Psoas muscle (tissue), 8 donors: Measurements from ENCODE around the gene HIGD2A. TPM values are rescaled to one million over a fixed set of nuclear protein-coding genes. Genes with fewer than 3 reads are reported as not detected.

Experiments
- ATAC-seq, 4 donors: fragments of 200-7000 bp; cut with Tn5 transposase; one replicate each; pipeline ENCODE4 v1.9.1; 2020; ENCODE audit warnings: moderate library complexity in 3 of 4, mild to moderate bottlenecking in 2 of 4
- DNase-seq, 2 donors: peaks; one replicate each; pipeline ENCODE4 v3.0.0-alpha.2; 2020
- H3K27ac ChIP-seq: fragments of 200-600 bp; one replicate; pipeline ENCODE4 v1.8.0; 2022
- H3K27me3 ChIP-seq, 3 donors: fragments of 200-600 bp in 1 of 3; one replicate each; pipeline versions ENCODE4 v1.6.1 to v1.8.0; 2013 to 2022; ENCODE audit warnings: low read length in 2 of 3, mild to moderate bottlenecking in 2 of 3, moderate library complexity in 1 of 3; ENCODE audit not compliant: insufficient read depth in 3 of 3
- H3K36me3 ChIP-seq, 2 donors: fragments of 200-600 bp in 1 of 2; one replicate each; pipeline versions ENCODE4 v1.6.1 to v1.8.0; 2013 to 2022; ENCODE audit warnings: low read depth in 1 of 2, mild to moderate bottlenecking in 1 of 2, moderate library complexity in 1 of 2; ENCODE audit not compliant: insufficient read depth in 1 of 2
- H3K4me1 ChIP-seq: fragments of 200-600 bp; one replicate; pipeline ENCODE4 v1.8.0; 2022
- H3K4me3 ChIP-seq: fragments of 200-600 bp; one replicate; pipeline ENCODE4 v1.8.0; 2022; ENCODE audit warnings: mild to moderate bottlenecking
- H3K9me3 ChIP-seq: fragments of 200-600 bp; one replicate; pipeline ENCODE4 v1.8.0; 2022
- WGBS, 3 donors: extraction: QIAGEN DNeasy Blood & Tissue Kit; methylation state at CpG; one replicate each; pipeline versions ENCODE4 v1.1.6 to v1.1.7; 2013; 5-methylcytosine and 5-hydroxymethylcytosine counted together
- intact Hi-C, 2 donors: fragments of 100-400 bp; cut with DNase I; formaldehyde crosslinking; loops; one replicate each; pipeline versions ENCODE4 v1.11.0 to v1.14.2; 2022
- polyA plus RNA-seq, 3 donors: library from polyadenylated mRNA; stranded (reverse); fragments of 200-250 nt; gene quantifications; one replicate each; pipeline ENCODE4 v1.2.3, GENCODE V29; 2013
- total RNA-seq, 4 donors: library from RNA; stranded (reverse); fragmentation: NEBNext Ultra II Directional in 2 of 4; extraction: Animal tissue kit (Norgen Biotek cat#: 25700) in 2 of 4; gene quantifications; one replicate each; pipeline versions ENCODE4 v1.2.1 to v1.2.4, GENCODE V29; 2021 to 2023
- TF ChIP-seq, protein P1 (sequence below): fragments of 200-600 bp; IDR thresholded peaks from one replicate; pipeline ENCODE4 v1.8.0; 2022; ENCODE audit warnings: antibody characterized with exemption
- donor health status: healthy with polysubstance abuse.
- donor health status: DM: no; HTN: no; CAD: no; lungs with moderate emphysema.
- donor health status: Bipolar disorder and iron deficiency.
- donor health status: healthy.
- donor health status: DM: yes; HTN: yes; CAD: no.
- donor health status: DM: no; HTN: no; CAD: no.
- donor health status: DM: no; HTN: no; CAD: no.
- donor health status: DM: yes; HTN: yes; CAD: no.

The HIGD2A gene
- total and polyA plus RNA-seq, 7 donors, result 181 to 429 (median 215) TPM

DNA sequence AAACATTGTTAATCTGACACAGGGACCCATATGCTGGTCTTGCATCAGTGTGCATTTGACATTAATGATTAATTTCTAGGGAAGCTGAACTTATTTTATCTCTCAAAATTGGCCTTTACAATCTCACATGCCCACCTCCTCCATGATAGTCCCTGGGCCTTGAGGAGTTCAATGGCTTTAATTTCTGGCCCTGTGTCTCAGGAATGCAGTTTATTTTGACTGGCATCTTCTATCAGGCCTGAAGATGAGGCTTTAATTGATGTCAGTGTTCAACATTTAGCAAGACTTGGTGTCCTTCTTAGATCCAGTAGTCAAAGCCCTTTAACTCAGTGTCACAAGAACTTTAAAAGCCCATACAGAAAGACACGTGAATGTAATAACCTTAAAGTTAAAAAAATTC is 38.3 kb downstream of the HIGD2A start:
- TF ChIP-seq, protein P1, sequence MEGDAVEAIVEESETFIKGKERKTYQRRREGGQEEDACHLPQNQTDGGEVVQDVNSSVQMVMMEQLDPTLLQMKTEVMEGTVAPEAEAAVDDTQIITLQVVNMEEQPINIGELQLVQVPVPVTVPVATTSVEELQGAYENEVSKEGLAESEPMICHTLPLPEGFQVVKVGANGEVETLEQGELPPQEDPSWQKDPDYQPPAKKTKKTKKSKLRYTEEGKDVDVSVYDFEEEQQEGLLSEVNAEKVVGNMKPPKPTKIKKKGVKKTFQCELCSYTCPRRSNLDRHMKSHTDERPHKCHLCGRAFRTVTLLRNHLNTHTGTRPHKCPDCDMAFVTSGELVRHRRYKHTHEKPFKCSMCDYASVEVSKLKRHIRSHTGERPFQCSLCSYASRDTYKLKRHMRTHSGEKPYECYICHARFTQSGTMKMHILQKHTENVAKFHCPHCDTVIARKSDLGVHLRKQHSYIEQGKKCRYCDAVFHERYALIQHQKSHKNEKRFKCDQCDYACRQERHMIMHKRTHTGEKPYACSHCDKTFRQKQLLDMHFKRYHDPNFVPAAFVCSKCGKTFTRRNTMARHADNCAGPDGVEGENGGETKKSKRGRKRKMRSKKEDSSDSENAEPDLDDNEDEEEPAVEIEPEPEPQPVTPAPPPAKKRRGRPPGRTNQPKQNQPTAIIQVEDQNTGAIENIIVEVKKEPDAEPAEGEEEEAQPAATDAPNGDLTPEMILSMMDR, result no peak
- Histone ChIP-seq H3K4me1 (no peaks in the 10 kb centered on the region), H3K36me3 (no peaks in the 10 kb centered on the region), H3K27ac (no peak overlapping the region), H3K27me3 (no peaks in the 10 kb centered on the region), H3K9me3 (no peaks in the 10 kb centered on the region), H3K4me3 (no peak overlapping the region)
- intact Hi-C loops, result no loop called here
- WGBS, 3 donors, result 58 to 82% (median 73%) methylated on average over 1 of the region's 1 CpG
- no peak for ATAC-seq
- DNase-seq, result no peak

DNA sequence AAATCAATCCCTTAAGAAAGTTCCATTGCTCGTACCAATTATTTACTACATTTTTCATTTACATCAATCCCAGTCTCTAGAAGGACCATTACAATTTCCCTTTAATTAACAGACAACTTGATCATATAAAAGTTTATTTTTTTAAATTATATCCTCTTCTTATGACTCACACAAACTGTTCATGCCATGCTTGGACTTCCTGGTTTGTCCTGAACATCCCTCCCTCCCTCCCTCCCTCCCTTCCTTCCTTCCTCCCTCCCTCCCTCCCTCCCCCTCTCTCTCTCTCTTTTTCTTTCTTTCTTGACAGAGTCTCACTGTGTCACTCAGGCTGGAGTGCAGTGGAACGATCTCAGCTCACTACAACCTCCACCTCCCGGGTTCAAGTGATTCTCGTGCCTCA is 39.4 kb downstream of the HIGD2A start:
- no peaks in the 10 kb centered on the region for H3K27me3 ChIP-seq
- DNase-seq (no peak), ATAC-seq (no peak)
- no peak overlapping the region for H3K4me3 ChIP-seq
- intact Hi-C loops, result no loop called here
- WGBS, 3 donors, result 68 to 81% (median 78%) methylated on average over 4 of the region's 4 CpGs
- no peaks in the 10 kb centered on the region for H3K4me1 ChIP-seq
- TF ChIP-seq, protein P1, result no peak
- H3K9me3 ChIP-seq, result no peaks in the 10 kb centered on the region
- no peaks in the 10 kb centered on the region for H3K36me3 ChIP-seq
- H3K27ac ChIP-seq, result no peak overlapping the region

GRCh38 chr5:176429972-176430371 is 41.4 kb downstream of the HIGD2A start:
- ATAC-seq, result no peak
- intact Hi-C loops, result no loop called here
- Histone ChIP-seq H3K36me3 (no peaks in the 10 kb centered on the region), H3K27ac (no peak overlapping the region), H3K4me3 (no peak overlapping the region), H3K27me3 (peaks cover 0 to 4% (median 0%) of the 10 kb centered on the region in 3 donors), H3K9me3 (no peaks in the 10 kb centered on the region), H3K4me1 (no peaks in the 10 kb centered on the region)
- WGBS, 3 donors, result 59 to 64% (median 63%) methylated on average over 4 of the region's 4 CpGs
- TF ChIP-seq, protein P1, result no peak
- DNase-seq, result no peak

DNA sequence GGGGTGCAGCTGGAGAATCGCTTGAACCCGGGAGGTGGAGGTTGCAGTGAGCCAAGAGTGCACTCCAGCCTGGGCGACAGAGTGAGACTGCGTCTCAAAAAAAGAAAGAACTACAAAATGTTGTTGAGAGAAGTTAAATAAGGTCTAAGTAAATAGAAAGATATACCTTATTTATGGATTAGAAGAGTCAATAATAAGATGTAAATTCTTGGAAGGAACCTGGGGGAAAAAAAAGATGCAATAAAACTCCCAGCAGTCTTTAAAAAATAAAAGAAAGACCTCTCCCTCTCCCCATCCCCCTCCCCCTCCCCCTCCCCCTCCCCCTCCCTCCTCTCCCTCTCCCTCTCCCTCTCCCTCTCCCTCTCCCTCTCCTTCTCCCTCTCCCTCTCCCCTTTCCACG is 44.2 kb downstream of the HIGD2A start:
- Histone ChIP-seq H3K4me3 (no peak overlapping the region), H3K4me1 (no peaks in the 10 kb centered on the region), H3K27ac (no peak overlapping the region), H3K9me3 (no peaks in the 10 kb centered on the region), H3K27me3 (peaks cover 0 to 4% (median 0%) of the 10 kb centered on the region in 3 donors), H3K36me3 (no peaks in the 10 kb centered on the region)
- WGBS, 3 donors, result 86 to 92% (median 88%) methylated on average over 4 of the region's 5 CpGs
- ATAC-seq, result no peak
- TF ChIP-seq, protein P1, result no peak
- DNase-seq, result no peak
- intact Hi-C loops, result no loop called here

GRCh38 chr5:176436656-176437055 is 48.1 kb downstream of the HIGD2A start:
- intact Hi-C loops, result no loop called here
- 56 to 62% (median 59%) methylated on average over 5 of the region's 5 CpGs for WGBS, 3 donors
- no peak for DNase-seq
- Histone ChIP-seq H3K9me3 (no peaks in the 10 kb centered on the region), H3K36me3 (no peaks in the 10 kb centered on the region), H3K4me3 (no peak overlapping the region), H3K27me3 (peaks cover 0 to 4% (median 0%) of the 10 kb centered on the region in 3 donors), H3K27ac (no peak overlapping the region), H3K4me1 (no peaks in the 10 kb centered on the region)
- no peak for ATAC-seq
- TF ChIP-seq, protein P1, result no peak
